H9 (cell line): ENCODE results near the gene NRXN3. TPM values are rescaled to one million over a fixed set of nuclear protein-coding genes. Genes with fewer than 3 reads are reported as not detected.

ENCODE experiments used
- DNase-seq: peaks from one replicate; pipeline ENCODE4 v3.0.0-alpha.2; 2017
- H2AFZ ChIP-seq: one replicate; pipeline ENCODE4 v1.6.1; 2013; ENCODE audit warnings: mild to moderate bottlenecking, low read length, control low read depth, moderate library complexity
- H2AK5ac ChIP-seq: 2 replicates; pipeline ENCODE4 v1.6.1; 2013; ENCODE audit warnings: low read length, control low read depth, mixed read lengths; ENCODE audit not compliant: insufficient read length
- H2BK120ac ChIP-seq: one replicate; pipeline ENCODE4 v1.6.1; 2013; ENCODE audit warnings: low read depth, mild to moderate bottlenecking, low read length, control low read depth, inconsistent platforms; ENCODE audit not compliant: poor library complexity, severe bottlenecking
- H2BK12ac ChIP-seq: 2 replicates; pipeline ENCODE4 v1.6.1; 2013; ENCODE audit warnings: low read length, control low read depth, mixed read lengths, low read depth; ENCODE audit not compliant: insufficient read length
- H2BK15ac ChIP-seq: 2 replicates; pipeline ENCODE4 v1.6.1; 2013; ENCODE audit warnings: low read depth, low read length, control low read depth
- H2BK20ac ChIP-seq: one replicate; pipeline ENCODE4 v1.6.1; 2013; ENCODE audit warnings: low read depth, mild to moderate bottlenecking, low read length, control low read depth, inconsistent platforms; ENCODE audit not compliant: poor library complexity, severe bottlenecking
- H2BK5ac ChIP-seq: 2 replicates; pipeline ENCODE4 v1.6.1; 2013; ENCODE audit warnings: low read length, control low read depth, mixed read lengths; ENCODE audit not compliant: insufficient read length
- H3K14ac ChIP-seq: 2 replicates; pipeline ENCODE4 v1.6.1; 2013; ENCODE audit warnings: low read length, control low read depth; ENCODE audit not compliant: insufficient read depth
- H3K18ac ChIP-seq: 2 replicates; pipeline ENCODE4 v1.6.1; 2013; ENCODE audit warnings: low read depth, mild to moderate bottlenecking, mixed read lengths, low read length, control low read depth; ENCODE audit not compliant: insufficient read length
- H3K23ac ChIP-seq: 2 replicates; pipeline ENCODE4 v1.6.1; 2013; ENCODE audit warnings: low read length, control low read depth, mixed read lengths, low read depth; ENCODE audit not compliant: insufficient read length
- H3K23me2 ChIP-seq: 2 replicates; pipeline ENCODE4 v1.6.1; 2013; ENCODE audit warnings: low read depth, mild to moderate bottlenecking, mixed read lengths, low read length, control low read depth; ENCODE audit not compliant: insufficient read length, poor library complexity, severe bottlenecking
- H3K27ac ChIP-seq: 2 replicates; pipeline ENCODE4 v1.5.1; 2013; ENCODE audit warnings: low read length, control low read depth, mixed read lengths, low read depth; ENCODE audit not compliant: insufficient read length
- H3K27me3 ChIP-seq: 2 replicates; pipeline ENCODE4 v1.6.1; 2013; ENCODE audit warnings: low read length, control low read depth, inconsistent platforms; ENCODE audit not compliant: insufficient read depth
- H3K4ac ChIP-seq: 2 replicates; pipeline ENCODE4 v1.6.1; 2013; ENCODE audit warnings: low read depth, mild to moderate bottlenecking, control low read depth, inconsistent platforms, low read length, moderate library complexity
- H3K4me1 ChIP-seq: 2 replicates; pipeline ENCODE4 v1.6.1; 2013; ENCODE audit warnings: low read length, control low read depth, inconsistent platforms; ENCODE audit not compliant: insufficient read depth
- H3K4me2 ChIP-seq: 2 replicates; pipeline ENCODE4 v1.6.1; 2013; ENCODE audit warnings: low read length, control low read depth, mixed read lengths; ENCODE audit not compliant: insufficient read length, insufficient read depth
- H3K56ac ChIP-seq: 2 replicates; pipeline ENCODE4 v1.6.1; 2013; ENCODE audit warnings: low read depth, mild to moderate bottlenecking, mixed read lengths, low read length, control low read depth; ENCODE audit not compliant: insufficient read length
- H3K79me1 ChIP-seq: 2 replicates; pipeline ENCODE4 v1.6.1; 2013; ENCODE audit warnings: low read depth, mild to moderate bottlenecking, moderate library complexity, low read length, control low read depth, inconsistent platforms; ENCODE audit not compliant: insufficient read depth, poor library complexity, severe bottlenecking
- H3K79me2 ChIP-seq: 2 replicates; pipeline ENCODE4 v1.6.1; 2013; ENCODE audit warnings: low read length, control low read depth, inconsistent platforms; ENCODE audit not compliant: insufficient read depth
- H3K9ac ChIP-seq: 2 replicates; pipeline ENCODE4 v1.6.1; 2013; ENCODE audit warnings: low read length, control low read depth, mixed read lengths; ENCODE audit not compliant: insufficient read length; ENCODE audit errors: extremely low read depth
- H3K9me3 ChIP-seq: one replicate; pipeline ENCODE4 v1.6.1; 2013; ENCODE audit warnings: low read depth, low read length, inconsistent platforms; ENCODE audit not compliant: control insufficient read depth
- H3T11ph ChIP-seq: one replicate; pipeline ENCODE4 v1.6.1; 2013; ENCODE audit warnings: mild to moderate bottlenecking, low read length, control low read depth, inconsistent platforms
- H4K20me1 ChIP-seq: one replicate; pipeline ENCODE4 v1.6.1; 2013; ENCODE audit not compliant: control insufficient read depth, insufficient read length, insufficient read depth
- H4K5ac ChIP-seq: 2 replicates; pipeline ENCODE4 v1.6.1; 2013; ENCODE audit warnings: low read depth, mild to moderate bottlenecking, mixed read lengths, low read length, control low read depth; ENCODE audit not compliant: insufficient read length
- H4K8ac ChIP-seq: replicated peaks from 2 replicates; pipeline ENCODE4 v1.6.1; 2013; ENCODE audit warnings: low read length, control low read depth, mixed read lengths, low read depth; ENCODE audit not compliant: insufficient read length
- H4K91ac ChIP-seq: 2 replicates; pipeline ENCODE4 v1.6.1; 2013; ENCODE audit warnings: low read depth, mild to moderate bottlenecking, moderate library complexity, mixed read lengths, low read length, control low read depth; ENCODE audit not compliant: insufficient read length
- H3K27ac Mint-ChIP-seq, 3 experiments: 2 replicates in 2 of 3; 3 replicates in 1 of 3; pipeline ENCODE4 v1.8.0; 2020 to 2021; ENCODE audit warnings: mixed read lengths in 3 of 3, mild to moderate bottlenecking in 1 of 3, moderate library complexity in 1 of 3
- H3K27me3 Mint-ChIP-seq: 2 replicates; pipeline ENCODE4 v1.8.0; 2021; ENCODE audit warnings: low read depth, mild to moderate bottlenecking, moderate library complexity, mixed read lengths
- H3K36me3 Mint-ChIP-seq, 3 experiments: 2 replicates in 2 of 3; 3 replicates in 1 of 3; pipeline ENCODE4 v1.8.0; 2020 to 2021; ENCODE audit warnings: low read depth in 3 of 3, mixed read lengths in 3 of 3; ENCODE audit not compliant: insufficient read depth in 1 of 3
- H3K4me1 Mint-ChIP-seq, 2 experiments: 2 replicates each; pipeline ENCODE4 v1.8.0; 2020; ENCODE audit warnings: mixed read lengths in 2 of 2
- H3K4me3 Mint-ChIP-seq, 2 experiments: 2 replicates in 1 of 2; 3 replicates in 1 of 2; pipeline ENCODE4 v1.8.0; 2020 to 2021; ENCODE audit warnings: mild to moderate bottlenecking in 2 of 2, mixed read lengths in 2 of 2, moderate library complexity in 1 of 2
- H3K9me3 Mint-ChIP-seq, 2 experiments: 2 replicates in 1 of 2; 3 replicates in 1 of 2; pipeline ENCODE4 v1.8.0; 2020; ENCODE audit warnings: mild to moderate bottlenecking in 2 of 2, mixed read lengths in 2 of 2, moderate library complexity in 1 of 2
- WGBS: extraction: QIAGEN DNeasy Blood & Tissue Kit; methylation state at CpG from one replicate; pipeline ENCODE4 v1.1.7; 2013; ENCODE audit warnings: missing lambda C conversion rate, low lambda C conversion rate, mixed read lengths; ENCODE audit not compliant: insufficient read length; ENCODE audit errors: extremely low coverage; 5-methylcytosine and 5-hydroxymethylcytosine counted together
- total RNA-seq: library from RNA; stranded (reverse); gene quantifications from 2 replicates; pipeline ENCODE4 v1.2.1, GENCODE V29; 2021
- TF ChIP-seq, protein P1 (sequence below): fragments of 200-600 bp; sonication (generic); conservative IDR thresholded peaks from 3 replicates; pipeline ENCODE4 v1.8.0; 2021; ENCODE audit warnings: antibody characterized with exemption, mild to moderate bottlenecking

Gene NRXN3
- total RNA-seq, 1 experiment from 2014 or later, result 1.8 TPM

DNA sequence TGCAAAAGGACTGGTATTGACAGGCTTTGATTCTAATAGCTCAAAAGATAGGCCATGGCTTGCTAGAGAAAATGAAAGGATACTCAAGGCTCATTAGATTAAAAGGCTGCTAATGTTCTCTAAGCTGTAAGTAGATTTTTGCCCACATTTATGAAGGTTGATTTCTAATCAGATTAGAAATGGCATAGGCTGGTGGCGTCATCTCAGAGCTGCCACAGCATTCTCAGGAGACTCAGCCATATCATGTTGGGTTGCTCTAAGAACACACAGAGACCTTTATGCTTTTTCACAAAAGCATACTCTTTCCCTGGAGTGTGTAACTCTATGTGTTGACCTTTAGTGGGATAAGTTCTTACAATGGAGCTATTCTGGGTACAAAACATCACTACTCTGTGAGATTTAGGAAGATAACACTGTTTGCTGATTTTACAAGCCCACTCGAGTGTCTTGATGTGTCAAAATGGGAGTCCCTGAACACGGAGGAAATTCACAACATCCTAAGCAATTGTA is 576.0 kb downstream of the NRXN3 start:
- H2BK12ac ChIP-seq, result no peak overlapping the region
- H3K4ac ChIP-seq, result no peak overlapping the region
- H2BK120ac ChIP-seq, result no peak overlapping the region
- H3T11ph ChIP-seq, result no peak overlapping the region
- no peaks in the 10 kb centered on the region for H3K9me3 ChIP-seq
- no peaks in the 10 kb centered on the region for H3K23me2 ChIP-seq
- H3K23ac ChIP-seq, result no peak overlapping the region
- H3K4me1 ChIP-seq, result no peaks in the 10 kb centered on the region
- H3K27me3 Mint-ChIP-seq, result no peaks in the 10 kb centered on the region; the same call in 1 of the 2 replicates
- no peak overlapping the region for H2BK5ac ChIP-seq
- no peaks in the 10 kb centered on the region for H3K9me3 Mint-ChIP-seq
- no peaks in the 10 kb centered on the region for H4K20me1 ChIP-seq
- DNase-seq, result no peak
- H4K8ac ChIP-seq, result no peak overlapping the region
- WGBS, result no CpG with 5 or more reads among the region's 3 CpGs
- H3K27ac Mint-ChIP-seq, result no peak overlapping the region
- no peak overlapping the region for H3K4me3 Mint-ChIP-seq
- H3K56ac ChIP-seq, result no peak overlapping the region
- no peak overlapping the region for H4K91ac ChIP-seq
- H2BK15ac ChIP-seq, result no peak overlapping the region
- no peak overlapping the region for H3K18ac ChIP-seq
- H3K9ac ChIP-seq, result no peak overlapping the region
- no peak overlapping the region for H2AK5ac ChIP-seq
- no peak overlapping the region for H4K5ac ChIP-seq
- TF ChIP-seq, protein P1, sequence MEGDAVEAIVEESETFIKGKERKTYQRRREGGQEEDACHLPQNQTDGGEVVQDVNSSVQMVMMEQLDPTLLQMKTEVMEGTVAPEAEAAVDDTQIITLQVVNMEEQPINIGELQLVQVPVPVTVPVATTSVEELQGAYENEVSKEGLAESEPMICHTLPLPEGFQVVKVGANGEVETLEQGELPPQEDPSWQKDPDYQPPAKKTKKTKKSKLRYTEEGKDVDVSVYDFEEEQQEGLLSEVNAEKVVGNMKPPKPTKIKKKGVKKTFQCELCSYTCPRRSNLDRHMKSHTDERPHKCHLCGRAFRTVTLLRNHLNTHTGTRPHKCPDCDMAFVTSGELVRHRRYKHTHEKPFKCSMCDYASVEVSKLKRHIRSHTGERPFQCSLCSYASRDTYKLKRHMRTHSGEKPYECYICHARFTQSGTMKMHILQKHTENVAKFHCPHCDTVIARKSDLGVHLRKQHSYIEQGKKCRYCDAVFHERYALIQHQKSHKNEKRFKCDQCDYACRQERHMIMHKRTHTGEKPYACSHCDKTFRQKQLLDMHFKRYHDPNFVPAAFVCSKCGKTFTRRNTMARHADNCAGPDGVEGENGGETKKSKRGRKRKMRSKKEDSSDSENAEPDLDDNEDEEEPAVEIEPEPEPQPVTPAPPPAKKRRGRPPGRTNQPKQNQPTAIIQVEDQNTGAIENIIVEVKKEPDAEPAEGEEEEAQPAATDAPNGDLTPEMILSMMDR, result no peak
- no peak overlapping the region for H3K4me2 ChIP-seq
- no peak overlapping the region for H3K14ac ChIP-seq
- no peak overlapping the region for H3K27ac ChIP-seq
- no peaks in the 10 kb centered on the region for H3K79me2 ChIP-seq
- H3K36me3 Mint-ChIP-seq, result no peaks in the 10 kb centered on the region
- H2BK20ac ChIP-seq, result no peak overlapping the region
- H3K4me1 Mint-ChIP-seq, result peaks cover 0 to 4% of the 10 kb centered on the region in 2 experiments
- H3K79me1 ChIP-seq, result no peaks in the 10 kb centered on the region
- no peak overlapping the region for H2AFZ ChIP-seq
- H3K27me3 ChIP-seq, result no peaks in the 10 kb centered on the region
